CD4-positive, alpha-beta T cell treated with Interleukin-2 at 100 ng/mL for 4 hours (primary cell): ENCODE results near the gene SERTAD3.
"Not testable (repeated sequence)": the region's sequence is repeated elsewhere in the genome, so short reads cannot be mapped to it uniquely, and the experiment has no call there.

Experiments
- DNase-seq: peaks from one replicate; pipeline ENCODE4 v3.0.0-alpha.2; 2020; ENCODE audit warnings: low spot score

SERTAD3 gene

DNA sequence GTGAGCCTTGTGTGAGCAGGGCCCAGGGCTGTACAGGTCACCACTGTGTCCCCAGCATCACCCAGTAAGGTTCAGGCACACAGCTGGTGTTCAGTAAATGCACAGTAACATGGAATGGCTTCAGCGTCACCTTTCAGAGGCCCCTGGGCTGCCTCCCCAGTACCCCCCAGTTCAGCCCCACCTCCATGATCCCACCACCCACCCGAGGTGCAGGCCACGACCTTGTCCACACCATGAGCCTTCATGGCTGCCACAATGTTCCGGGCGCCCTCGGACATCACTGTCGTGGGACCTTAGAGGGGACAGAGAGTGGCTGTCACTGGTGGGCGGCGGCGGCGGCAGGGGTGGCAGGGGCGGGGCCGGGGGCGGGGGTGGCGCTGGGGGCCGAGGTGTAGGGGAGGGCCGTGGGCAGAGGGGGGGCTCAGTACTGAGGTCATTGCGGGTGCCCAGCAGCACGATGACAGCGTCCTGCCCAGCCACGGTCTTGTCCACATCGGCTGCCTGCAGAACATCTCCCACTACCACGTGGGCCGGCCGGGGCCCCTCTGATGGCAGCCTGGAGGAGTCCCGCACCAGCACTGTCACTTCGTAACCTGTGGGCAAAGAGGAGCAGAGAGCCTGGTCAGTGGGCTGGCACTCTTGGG lies 13.9 kb upstream of the SERTAD3 start:
- no peak for DNase-seq

DNA sequence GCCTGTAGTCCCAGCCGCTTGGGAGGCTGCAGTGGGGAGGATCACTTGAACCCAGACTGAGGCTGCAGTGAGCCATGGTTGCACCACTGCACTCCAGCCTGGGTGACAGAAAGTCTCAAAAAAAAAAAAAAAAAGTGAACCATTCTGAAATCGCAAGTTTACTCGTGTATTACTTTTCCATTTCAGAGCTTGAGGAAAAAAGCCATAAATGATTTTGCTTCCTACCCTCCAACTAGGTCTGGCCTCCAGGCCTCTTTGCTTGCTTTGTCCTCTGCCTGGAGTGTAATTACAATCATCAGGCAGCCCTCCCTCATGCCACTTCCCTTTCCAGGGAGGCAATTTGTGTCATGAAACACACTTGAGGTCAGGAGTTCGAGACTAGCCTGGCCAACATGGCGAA lies 12.9 kb upstream of the SERTAD3 start:
- no peak for DNase-seq

DNA sequence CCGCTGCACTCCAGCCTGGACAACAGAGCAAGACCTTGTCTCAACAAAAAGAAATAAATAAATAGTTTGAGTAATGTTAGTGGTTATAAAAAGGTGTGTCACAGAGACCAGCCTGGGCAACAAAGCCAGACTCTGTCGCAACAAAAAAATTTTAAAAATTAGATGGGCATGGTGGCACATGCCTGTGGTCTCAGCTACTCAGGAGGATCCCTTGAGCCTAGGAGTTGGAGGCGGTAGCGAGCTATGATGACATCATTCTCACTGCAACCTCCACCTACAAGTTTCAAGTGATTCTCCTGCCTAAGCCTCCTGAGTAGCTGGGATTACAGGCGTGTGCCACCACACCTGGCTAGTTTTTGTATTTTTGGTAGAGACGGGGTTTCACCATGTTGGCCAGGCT lies 9.8 kb upstream of the SERTAD3 start:
- not testable (repeated sequence) for DNase-seq

DNA sequence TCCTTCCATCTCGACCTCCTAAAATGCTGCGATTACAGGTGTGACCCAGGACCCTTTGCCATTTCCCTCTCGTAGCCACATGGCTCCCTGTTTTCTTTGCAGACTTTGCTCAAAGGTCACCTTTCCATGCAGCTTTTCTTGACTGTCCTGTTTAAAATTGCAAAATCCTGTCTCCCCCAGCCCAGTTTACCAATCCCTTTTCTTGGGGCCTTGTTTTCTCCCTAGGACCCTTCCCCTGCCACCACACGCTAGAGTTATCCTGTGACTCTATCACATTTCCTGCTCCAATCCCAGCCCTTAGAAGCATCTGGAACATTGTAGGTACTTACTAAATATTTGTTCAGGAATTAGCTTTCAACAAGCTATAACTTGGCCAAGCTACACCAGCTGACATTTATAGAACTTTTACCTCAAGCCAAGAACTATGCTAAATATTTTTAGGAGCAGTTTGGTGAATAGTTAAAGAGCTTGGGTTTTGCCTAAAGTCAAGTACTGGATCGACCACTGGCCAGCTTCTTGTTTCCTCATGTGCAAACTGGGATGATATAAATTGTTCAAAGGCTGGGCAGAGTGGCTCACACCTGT lies 9.1 kb upstream of the SERTAD3 start:
- DNase-seq: no peak

DNA sequence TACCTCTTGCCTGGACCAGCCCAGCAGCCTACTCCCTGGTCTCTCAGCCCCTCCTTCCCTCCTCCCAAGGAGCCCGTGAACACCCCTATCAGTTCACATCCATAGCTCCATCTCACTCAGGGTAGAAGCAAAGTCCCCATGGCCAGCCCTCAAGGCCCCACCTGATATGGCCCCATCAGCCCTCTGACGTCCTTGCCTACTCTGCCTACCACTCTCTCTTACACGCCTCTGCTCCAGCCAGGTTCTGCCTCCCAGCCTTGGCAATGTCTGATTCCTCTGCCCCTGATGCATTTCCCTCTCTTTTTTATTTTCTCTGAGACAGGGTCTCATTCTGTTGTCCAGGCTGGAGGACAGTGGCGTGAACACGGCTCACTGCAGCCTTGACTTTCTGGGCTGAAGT lies 7.9 kb upstream of the SERTAD3 start:
- DNase-seq: no peak

DNA sequence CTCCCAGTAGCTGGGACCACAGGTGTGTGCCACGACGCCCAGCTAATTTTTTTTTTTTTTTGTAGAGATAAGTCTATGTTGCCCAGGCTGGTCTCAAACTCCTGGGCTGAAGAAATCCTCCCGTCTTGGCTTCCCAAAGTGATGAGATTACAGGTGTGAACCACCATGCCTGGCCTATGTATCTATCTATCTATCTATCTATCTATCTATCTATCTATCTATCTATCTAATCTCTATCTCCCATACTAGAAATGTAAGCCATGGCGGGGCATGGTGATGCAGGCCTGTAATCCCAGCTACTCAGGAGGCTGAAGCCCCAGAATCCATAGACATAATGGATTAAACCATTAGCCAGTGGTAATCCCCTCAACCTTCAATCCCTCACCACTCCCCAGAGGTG lies 6.5 kb upstream of the SERTAD3 start:
- DNase-seq: no peak

DNA sequence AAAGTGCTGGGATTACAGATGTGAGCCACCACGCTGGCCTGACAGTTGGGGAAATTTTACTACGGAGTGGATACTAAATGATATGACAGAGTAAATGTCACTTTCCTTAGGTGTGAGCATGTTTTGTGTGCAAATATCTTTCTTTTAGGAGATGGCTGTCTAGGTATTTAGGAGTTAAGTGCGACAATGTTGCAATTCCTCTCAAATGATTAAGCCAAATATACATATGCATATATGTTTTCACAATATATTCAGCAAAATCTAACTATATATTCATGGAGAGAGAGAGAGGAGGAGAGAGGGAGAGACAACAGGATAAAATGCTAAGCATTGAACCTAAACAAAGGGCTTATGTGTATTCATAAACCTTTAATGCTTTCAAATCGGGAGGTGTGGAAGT lies 5.4 kb upstream of the SERTAD3 start:
- DNase-seq: no peak

DNA sequence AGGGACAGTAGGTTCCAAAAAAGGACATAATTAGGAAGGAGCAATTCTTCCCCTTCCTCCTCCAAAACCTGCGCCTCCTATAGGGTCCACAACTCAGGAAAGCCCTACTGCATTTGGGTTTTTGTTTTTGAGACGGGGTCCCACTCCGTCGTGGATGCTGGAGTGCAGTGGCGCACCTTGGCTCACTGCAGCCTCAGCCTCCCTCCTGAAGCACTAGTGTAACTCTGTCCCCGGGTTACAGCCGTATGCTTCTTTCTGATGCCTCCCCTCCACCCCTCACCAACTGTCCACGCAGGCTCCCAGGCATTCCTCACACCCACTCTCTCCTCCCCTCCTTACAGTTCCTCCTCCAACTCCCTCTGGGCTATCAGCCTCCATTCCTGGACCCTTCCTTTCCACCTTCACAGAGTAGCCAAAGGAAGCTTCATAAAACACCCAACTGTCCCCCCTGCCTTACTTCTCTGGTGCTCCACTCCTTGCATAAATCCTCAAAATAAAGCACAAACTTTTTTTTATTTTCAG lies 2.2 kb upstream of the SERTAD3 start:
- DNase-seq: no peak

DNA sequence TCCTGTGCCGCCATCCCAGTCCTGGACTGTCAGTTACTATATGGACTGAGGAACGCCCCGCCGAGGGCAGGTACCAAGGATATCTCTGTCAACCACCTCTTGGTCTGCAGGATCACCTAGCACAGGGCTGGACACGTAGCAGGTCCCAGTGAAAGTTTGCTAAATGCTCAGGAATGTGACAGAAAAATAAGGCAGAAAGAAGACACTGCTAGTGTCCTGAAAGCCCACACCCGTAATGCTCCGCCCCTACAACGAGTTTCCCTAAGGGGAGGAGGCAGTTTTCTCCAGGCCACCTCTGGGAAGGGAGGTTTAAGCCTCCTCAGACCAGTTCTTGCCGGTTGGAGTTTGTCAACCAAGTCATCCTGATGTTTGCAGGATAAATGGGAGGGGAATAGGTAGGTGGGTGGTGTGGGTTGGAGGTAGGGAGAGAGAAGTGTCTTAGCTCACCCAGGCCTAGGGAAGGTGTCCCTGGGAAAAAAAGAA lies 1.7 kb upstream of the SERTAD3 start:
- DNase-seq: no peak

DNA sequence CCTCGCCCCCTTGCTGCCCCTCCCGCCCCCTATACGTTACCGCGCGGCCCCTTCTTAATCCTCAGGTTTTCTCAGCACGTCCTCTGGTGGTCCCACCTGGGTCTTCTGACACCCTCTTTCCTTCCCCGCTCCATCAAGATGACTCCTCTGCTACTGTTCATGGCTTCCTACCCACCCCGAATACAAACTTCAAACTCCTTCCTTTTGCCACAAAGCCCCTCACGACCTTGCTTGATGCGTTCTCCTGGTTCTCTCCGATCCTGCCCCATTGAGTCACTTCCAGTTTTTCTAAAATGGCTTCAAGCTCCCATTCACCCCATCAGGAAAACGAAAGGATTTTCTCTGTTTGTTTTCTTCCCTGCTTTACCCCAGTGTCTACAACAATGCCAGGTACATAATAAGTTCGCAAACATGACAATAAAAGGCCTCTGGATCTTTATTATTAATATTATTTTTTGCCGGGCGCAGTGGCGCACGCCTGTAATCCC lies 734 bp upstream of the SERTAD3 start:
- DNase-seq: no peak

DNA sequence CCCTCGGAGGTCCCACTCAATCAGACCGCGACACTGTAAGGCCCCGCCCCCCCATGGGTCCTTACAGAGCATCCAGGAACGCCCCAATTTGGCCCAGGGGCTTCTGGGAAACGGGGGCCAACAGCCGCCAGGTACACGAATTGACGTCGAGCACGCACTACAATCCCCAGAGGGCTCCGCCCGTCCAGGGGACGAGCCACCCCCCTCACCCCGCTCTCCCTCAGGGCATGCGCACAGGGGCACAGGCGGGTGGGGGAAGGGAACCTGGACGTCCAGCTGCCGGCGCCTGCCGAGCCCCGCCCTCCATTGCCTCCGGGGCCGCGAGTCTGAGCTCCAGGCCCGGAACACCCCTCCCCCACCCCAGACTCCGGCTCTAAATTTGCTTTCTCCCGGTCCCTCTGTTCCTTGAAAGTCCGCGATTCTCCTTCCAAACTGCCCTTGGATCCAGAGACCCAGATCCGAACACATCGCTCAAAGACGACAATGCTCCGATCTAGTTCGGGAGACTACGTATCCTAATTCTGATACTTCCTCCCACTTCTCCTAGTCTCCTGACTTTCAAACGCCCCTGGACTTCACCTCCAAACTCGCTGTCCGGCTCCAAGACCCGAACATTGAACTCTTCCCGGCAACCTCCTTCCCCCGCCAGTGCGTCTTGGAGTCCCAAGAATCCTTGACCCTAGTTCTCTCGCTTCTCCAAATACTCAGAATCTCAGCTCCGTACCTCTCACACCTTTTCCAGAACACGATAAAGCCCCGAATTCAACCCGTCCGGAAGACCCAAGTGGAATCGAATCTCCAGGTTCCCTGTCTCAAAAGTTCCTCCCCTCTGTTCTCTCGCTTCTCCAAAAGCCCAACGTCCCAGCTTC lies 770 bp downstream of the SERTAD3 start:
- DNase-seq: peak; percentile 99

DNA sequence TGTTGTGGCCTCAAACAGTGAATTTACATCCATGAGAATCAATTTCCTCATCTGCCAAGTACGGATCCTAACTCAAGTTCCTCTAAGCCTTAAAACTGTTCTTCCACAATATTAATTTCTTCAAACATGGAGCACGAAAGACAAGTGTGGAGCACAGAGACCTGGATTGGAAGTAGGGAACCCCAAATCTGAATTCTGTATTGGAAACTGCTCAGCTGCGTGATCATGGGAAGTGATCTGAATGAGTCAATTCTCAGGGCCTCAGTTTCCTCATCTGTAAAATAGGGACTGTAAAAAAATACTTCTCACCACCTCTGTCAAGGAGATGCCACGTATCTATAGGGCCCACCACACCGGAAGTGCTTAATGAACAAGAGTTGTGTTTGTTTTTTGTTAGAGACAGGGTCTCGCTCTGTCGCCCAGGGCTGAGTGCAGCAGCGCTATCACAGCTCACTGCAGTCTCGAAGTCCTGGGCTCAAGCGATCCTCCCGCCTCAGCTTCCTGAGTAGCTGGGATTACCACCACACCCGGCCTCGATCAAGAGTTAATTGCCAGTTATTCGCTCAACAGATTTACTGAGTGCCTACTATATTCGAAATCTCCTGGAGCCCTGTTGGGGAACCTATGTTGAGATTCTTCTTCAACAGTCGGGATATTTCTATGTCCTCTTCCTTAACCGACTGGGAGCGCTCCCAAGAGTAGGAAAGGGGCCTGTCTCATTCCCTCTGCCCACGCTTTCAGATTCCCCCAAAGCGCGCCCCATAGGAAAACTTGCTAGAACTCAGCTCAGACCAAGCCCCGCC lies 1.6 kb downstream of the SERTAD3 start:
- DNase-seq: no peak

DNA sequence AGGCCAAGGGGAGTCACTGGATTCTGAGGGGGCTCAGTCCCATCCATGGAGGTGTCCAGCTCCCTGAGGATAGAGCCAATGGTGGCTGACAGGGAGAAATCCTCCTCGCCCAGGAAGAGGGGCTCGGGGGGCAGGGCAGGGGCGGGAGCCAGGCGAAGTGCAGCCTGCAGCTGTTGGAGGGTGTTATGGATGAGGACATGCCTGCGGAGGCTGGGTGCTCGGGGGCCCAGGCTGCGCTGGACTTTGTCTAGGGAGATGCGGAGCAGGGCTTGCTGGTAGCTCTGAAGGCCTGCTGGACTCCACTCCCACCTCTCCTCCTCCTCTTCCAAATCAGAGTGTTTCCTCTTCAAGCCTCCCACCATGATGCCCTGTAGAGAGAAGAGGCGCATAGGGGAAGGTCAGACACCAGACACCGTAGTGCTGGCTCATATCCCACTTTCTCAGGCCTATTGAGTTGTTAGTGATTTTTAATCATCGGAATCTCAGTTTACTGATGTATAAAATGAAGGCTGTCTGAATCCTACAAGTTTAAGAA lies 2.3 kb downstream of the SERTAD3 start:
- DNase-seq: no peak

DNA sequence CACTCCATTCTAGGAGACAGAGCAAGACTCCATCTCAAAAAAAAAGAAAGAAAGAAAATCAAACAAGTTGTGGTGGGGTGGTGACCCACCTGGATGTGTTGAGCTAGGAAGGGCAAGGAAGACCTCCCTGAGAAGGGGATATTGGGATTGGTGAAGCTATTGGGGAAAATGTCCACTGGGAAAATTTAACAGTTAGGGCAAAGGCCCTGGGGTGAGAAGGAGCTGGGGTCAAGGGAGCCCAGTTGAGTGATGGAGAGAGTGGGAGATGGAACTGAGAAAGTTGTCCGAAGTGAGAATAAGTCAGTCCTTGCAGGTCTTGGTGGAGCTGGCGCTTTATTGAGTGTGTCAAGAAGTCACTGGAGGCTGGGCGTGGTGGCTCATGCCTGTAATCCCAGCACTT lies 5.9 kb downstream of the SERTAD3 start:
- no peak for DNase-seq

DNA sequence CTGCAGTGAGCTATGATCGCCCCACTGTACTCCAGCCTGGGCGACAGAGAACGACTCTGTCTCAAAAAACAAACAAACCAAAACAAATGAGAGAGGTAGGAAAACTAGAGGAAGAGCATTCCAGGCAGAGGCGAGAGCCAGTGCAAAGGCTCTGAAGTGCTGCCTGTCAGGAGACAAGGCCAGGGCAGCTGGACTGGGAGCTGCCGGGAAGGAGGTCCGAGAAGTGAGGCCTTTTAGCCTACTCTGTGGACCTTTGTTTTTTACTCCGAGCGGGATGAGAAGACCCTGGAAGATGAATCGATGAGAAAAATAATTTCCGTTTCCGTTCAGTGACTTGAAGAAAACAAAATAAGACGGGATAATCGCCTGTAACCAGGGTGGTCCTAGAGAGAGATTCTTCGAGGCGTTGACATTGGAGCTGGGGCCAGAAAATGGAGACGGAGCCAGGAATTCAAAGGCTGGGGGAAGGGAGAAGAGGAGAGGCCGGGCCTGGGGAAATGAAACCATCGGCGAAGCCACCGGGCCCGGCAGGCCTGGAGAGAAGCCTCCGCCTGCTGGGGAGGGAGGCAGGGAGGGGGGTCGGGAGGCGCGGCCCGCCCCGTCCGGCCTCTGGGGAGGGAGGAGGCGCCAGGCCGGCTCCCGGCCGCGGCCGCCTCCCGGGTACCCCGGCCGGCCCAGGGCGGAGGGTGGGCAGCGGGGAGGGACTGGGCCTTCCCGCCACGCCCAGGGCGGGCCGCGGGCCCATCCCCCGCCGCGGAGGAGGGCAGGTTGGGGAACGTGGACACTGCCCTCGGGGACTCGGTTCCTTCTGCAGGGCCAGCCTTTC lies 10.5 kb downstream of the SERTAD3 start:
- peak; percentile 40 for DNase-seq

DNA sequence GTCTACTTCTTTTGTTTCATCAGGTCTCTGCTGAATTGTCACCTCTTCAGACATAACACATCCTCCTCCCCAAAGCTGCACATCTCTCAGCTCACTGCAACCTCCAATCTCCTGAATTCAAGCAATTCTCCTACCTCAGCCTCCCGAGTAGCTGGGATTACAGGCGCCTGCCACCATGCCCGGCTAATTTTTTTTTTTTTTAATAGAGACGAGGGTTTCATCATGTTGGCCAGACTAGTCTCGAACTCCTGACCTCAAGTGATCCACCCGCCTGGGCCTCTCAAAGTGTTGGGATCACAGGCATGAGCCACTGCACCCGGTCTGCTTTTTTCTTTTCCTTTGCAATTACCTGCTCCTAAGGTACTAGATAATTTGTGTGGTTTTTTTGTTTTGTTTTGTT lies 11.4 kb downstream of the SERTAD3 start:
- DNase-seq: not testable (repeated sequence)

DNA sequence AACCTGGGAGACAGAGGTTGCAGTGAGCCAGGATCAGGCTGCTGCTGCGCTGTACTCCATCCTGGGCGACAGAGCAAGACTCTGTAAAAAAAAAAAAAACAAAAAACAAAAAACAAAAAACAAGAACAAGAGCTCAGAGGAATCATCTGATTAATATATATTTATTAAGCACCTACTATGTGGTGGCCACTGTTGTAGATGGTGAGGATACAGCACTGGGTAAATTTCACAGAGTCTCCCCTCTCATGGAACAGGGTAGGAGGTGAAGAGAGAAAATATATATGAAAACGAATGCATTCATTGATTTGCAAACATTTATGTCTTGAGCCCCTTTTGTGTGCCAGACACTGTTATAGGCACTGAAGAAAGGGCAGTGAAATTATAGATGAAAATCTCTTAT lies 12.4 kb downstream of the SERTAD3 start:
- DNase-seq: no peak

DNA sequence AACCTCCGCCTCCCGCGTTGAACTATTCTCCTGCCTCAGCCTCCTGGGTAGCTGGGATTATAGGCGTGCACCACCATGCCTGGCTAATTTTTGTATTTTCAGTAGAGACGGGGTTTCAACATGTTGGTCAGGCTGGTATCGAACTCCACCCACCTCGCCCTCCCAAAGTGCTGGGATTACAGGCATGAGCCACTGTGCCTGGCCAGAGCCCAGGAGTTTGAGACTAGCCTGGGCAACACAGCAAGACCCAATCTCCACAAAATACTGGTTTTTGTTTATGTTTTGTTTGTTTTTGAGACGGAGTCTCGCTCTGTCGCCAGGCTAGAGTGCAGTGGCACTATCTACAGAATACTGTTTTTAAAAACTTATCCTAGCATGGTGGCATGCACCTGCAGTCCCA lies 13.9 kb downstream of the SERTAD3 start:
- not testable (repeated sequence) for DNase-seq

DNA sequence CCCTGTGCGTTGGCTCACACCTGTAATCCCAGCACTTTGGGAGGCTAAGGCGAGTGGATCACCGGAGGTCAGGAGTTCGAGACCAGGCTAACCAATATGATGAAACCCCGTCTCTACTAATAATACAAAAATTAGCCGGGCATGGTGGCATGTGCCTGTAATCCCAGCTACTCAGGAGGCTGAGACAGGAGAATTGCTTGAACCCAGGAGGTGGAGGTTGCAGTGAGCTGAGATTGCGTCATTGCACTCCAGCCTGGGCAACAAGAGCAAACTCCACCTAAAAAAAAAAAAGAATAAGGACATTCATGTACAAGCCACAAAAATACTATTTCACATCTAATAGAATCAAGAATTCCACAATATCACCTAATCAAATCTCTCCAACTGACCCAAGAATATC lies 15.9 kb downstream of the SERTAD3 start:
- not testable (repeated sequence) for DNase-seq

DNA sequence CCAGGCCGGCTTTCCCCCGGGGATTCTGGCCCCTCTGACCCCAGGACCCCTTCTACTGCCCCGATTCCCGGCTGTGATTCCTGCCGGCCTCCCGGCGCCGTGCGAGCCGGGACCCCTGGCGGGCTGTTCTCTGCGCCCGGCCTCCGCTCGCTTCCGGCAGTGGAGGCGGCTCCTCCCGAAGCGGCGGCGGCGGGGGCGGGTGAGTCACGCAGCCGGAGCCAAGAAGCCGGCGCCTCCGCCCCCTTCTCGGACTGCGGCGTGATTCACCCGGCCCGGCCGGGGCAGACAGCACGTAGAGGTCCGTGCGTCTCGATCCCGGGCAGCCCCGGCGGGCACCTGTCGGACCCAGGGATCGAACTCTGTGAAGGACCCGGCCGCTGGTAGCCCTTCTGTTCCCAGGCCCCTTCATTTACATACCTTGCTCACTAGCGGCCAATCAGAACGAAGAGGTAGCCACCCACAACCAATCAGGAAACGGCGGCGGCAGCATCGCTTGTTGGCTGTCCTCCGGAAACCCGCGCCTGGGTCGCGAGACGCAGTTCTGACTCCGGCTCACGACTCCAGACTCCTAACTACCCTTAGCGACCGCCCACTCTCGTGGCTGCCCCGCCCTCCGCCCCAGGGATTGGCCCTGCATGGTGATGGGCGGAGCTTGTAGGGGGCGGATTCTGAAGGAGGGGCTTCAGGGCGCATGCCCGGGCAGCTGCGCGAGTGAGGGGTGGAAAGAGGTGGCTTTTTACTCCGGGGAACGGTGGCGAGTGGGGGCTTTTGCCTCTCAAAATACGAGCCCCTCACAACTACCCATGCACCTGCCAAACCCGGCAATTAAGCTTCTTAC lies 18.5 kb downstream of the SERTAD3 start, which contains the start of gene SERTAD1:
TSS of gene SERTAD1 (minus strand) at position 543 of the 838 bp plus-strand sequence. CDS start 2,446 bp downstream, outside the sequence.
- DNase-seq: peak; percentile 100
